GM19351 (cell line): Measurements from ENCODE around the gene IL11.

Experiments
- ATAC-seq: cut with Tn5 transposase; IDR thresholded peaks from one replicate; pipeline ENCODE4 v1.9.1; 2021; ENCODE audit warnings: mild to moderate bottlenecking, moderate library complexity; ENCODE audit not compliant: unreplicated experiment

The IL11 gene

DNA sequence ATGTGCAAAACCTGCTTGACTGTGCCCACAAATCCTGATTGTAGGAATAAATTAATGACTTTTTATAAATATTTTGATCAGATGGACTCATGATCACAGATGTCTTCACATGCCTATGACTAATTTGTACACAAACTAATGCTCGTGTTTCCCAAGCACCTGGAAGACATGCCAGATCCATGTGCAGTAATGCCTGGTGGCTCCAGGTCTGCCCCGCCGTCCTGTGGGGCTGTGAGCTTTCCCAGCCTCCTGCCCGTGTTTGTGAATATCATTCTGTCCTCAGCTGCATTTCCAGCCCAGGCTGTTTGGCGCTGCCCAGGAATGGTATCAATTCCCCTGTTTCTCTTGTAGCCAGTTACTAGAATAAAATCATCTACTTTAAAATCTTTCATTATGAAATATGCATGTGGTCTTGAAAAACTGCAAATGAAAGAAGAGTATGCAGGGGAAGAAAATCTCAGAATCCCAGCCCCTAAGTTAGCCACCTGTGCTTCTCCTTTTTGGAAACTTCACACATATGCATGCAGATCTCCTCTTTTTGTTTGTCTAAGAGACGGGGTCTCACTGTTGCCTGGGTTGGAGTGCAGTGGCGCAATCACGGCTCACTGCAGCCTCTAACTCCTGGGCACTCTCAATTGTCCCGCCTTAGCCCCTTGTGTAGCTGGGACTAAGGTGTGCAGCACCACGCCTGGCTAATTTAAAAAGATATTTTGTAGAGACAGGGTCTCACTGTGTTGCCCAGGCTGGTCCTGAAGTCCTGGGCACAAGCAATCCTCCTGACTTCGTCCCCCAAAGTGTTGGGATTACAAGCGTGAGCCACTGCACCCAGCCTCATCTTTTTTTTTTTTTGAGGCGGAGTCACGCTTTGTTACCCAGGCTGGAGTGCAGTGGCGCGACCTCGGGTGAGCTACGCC is 21.7 kb upstream of the IL11 start:
- no peak for ATAC-seq

DNA sequence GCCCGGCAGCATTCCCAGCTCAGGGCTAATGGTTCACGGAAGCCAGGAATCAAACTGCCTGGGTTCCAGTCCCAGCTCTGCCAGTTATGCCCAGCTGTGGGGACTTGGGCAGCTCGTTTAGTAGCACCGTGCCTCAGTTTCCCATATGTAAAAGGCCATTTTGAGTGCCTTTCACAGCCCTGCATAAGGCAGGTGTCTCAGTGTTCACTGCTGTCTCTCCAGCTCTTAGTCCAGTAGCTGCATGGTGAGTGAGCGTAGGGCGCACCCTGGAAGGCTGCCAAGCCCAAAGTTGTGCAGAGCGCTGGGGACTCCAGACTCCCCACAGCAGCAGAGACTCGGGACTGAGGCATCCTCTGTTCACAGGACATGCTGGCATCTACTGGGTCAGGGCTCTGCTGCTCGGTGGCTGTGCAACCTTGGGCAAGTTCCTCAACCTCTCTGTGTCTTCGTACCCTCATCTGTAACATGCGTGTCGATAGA is 21.0 kb upstream of the IL11 start:
- no peak for ATAC-seq

DNA sequence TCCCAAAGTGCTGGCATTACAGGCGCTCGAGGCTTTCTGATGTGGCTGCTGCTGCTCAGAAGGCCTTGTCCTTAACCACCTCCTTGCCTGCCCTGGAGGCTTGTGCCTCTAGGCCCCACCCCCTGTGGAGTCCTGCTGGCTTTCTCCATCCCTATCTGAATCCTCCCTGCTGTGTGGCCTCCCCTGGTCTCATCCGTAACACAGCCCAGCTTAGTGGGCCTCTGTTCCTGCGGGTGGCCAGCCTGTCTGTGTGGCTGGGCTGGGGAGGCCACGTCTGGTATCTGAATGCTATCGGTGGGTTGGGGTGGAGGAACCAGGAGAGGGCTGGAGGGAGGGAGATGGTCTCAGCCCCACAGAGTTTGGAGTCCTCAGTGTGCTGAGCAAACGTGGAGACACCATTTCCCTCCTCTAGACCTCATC is 20.2 kb upstream of the IL11 start:
- no peak for ATAC-seq

- no peak for ATAC-seq
Measured at GRCh38 chr19:55389386-55390317, 19.4 kb upstream of the IL11 start.

- no peak for ATAC-seq
Measured at GRCh38 chr19:55387736-55388497, 17.7 kb upstream of the IL11 start.

GRCh38 chr19:55386493-55386971 is 16.3 kb upstream of the IL11 start:
- ATAC-seq: no peak

GRCh38 chr19:55385724-55386492 is 15.6 kb upstream of the IL11 start, which contains the start of gene RPL28:
Gene RPL28, plus strand, starts transcription at chr19:55385932. Its CDS starts 426 bp downstream, at chr19:55386358.
- peak; percentile 63 for ATAC-seq

GRCh38 chr19:55384920-55385723 is 14.9 kb upstream of the IL11 start:
- peak; percentile 41 for ATAC-seq

- ATAC-seq: peak; percentile 17
Measured at GRCh38 chr19:55384131-55384919, 14.1 kb upstream of the IL11 start, which contains the start of gene TMEM238. Gene TMEM238, minus strand, starts transcription at chr19:55384292. Its CDS starts 33 bp downstream, at chr19:55384259.

DNA sequence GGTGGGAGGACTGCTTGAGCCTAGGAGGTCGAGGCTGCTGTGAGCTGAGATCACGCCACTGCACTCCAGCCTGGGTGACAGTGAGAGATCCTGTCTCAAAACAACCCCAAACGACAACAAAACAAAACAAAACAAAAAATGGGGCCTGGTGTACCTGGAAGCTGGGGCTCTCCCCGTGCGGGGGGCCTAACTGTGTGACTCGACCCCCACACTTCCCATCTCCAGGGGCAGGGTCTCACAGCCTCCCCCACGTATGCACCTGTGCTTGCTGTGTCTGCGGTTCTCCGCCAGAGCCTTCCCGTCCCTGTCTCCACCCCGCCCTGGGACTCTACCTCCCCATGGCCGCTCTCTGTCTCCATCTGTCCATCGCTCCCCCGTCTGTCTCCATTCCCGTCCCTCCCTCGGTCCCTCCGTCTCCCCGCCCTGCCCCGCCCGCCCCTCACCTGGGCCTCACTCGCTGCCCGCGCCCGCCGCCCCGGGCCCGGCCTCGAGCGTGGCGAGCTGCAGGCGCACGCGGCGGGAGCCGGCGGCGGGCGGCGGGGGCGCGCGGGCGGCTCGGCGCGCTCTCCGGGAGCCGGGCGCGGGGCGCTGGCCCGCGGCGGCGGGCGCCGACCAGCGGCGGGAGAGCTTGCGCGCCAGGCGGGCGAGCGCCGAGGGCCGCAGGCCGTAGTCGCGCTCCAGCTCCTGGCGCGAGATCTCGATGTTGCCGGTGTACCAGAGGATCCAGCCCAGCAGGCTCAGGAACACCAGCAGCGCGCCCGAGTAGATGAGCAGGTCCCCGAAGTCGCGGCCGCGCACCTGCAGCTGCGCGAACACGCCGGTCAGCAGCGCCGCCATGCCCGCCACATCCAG is 13.2 kb upstream of the IL11 start:
- ATAC-seq: peak; percentile 31

- ATAC-seq: no peak
Measured at GRCh38 chr19:55382522-55383054, 12.3 kb upstream of the IL11 start.

DNA sequence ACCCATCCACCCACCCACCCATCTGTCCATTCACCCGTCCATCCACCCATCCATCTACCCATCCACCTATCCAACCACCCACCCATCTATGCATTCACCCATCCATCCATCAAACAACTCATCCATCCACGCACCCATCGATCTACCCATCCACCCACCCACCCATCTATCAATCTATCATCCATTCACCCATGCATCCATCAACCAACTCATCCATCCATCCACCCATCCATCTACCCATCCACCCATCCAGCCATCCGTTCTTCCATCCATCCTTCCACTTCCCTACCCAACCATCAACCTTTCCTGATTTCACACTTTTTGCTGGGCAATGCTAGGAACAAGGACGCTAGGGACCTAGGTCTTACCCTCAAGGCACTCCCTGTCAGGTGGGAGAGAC is 11.8 kb upstream of the IL11 start:
- ATAC-seq: no peak

DNA sequence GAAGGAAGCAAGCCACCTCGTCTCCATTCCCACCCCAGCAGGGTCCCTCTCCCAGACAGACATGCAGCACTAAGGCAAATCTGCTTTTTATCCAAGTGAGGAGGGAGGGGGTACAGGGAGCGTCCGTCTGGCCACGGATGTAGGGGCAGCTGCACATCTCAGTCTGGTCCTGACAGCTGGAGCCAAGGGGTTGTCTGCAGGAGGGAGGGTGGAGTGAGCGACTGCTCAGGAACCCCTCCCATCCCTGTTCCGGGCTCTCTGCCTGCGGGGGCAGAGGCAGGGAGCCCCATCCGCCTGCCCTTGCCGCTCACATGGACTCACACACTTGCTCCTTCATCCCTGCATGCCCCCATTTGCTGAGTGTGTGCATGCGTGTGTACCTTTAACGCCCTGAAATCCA is 8.9 kb upstream of the IL11 start:
- no peak for ATAC-seq

DNA sequence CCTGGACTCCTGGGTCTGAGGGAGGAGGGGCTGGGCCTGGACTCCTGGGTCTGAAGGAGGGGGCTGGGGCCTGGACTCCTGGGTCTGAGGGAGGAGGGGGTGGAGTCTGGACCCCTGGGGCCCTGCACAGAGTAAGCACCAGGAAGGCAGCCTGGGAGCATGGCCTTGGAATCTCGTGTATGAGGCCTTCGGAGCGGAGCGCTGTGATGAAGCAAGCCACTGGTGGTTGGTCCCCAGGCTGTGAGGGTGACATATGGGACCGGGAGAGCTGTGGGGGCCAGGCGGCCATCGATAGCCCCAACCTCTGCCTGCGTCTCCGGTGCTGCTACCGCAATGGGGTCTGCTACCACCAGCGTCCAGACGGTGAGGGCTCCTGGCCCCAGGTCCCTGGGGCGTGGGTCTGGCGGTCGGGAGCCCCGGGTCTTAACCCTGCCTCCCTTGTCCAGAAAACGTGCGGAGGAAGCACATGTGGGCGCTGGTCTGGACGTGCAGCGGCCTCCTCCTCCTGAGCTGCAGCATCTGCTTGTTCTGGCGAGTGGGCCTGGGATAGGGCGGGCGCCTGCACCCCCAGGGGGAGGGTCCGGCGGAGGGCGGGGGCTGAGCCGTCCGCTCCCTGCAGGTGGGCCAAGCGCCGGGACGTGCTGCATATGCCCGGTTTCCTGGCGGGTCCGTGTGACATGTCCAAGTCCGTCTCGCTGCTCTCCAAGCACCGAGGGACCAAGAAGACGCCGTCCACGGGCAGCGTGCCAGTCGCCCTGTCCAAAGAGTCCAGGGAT is 7.3 kb upstream of the IL11 start:
- ATAC-seq: no peak

- ATAC-seq: no peak
Measured at GRCh38 chr19:55376241-55376933, 6.1 kb upstream of the IL11 start, which contains the start of gene TMEM190. Gene TMEM190, plus strand, starts transcription at chr19:55376826. Its CDS starts 28 bp downstream, at chr19:55376854.
